ENCODE measurements around the gene CLN5. TPM values are rescaled to one million over a fixed set of nuclear protein-coding genes. Genes with fewer than 3 reads are reported as not detected.

CLN5 gene
- total and polyA plus RNA-seq, 10 of the 15 experiments (the other 5 are each of a cell fraction or from before 2014, with no cell fraction given), result 11.2 to 22.2 (median 13.1) TPM

- CTCF ChIA-PET, result interaction anchor here (1.0 kb wide), 1 partner anchor 25 kb away, joined by 3 read pairs; no protein-coding TSS in a partner anchor
Measured at GRCh38 chr13:77047649-77048343, 55.9 kb downstream of the CLN5 start.

GRCh38 chr13:77048681-77049080 lies 56.8 kb downstream of the CLN5 start:
- in situ Hi-C loops (cut with MboI), result no loop called here
- H2AFZ ChIP-seq (ENCODE audit: control insufficient read depth, low read depth, low read length), result no peak overlapping the region
- RAD21 ChIA-PET (ENCODE audit: unreplicated experiment), result no interaction called here
- no peak overlapping the region for H3K9ac ChIP-seq (ENCODE audit: control insufficient read depth, insufficient read depth, low read length)
- no peaks in the 10 kb centered on the region for H3K9me3 ChIP-seq (replicated peaks; ENCODE audit: control insufficient read depth, insufficient read depth, low read length)
- POLR2A ChIA-PET, result no interaction called here
- DNase-seq (ENCODE audit: low read depth, low spot score) (no peak), FAIRE-seq (no peak), ATAC-seq (no peak)
- SMC1A ChIA-PET (ENCODE audit: uncharacterized antibody, unreplicated experiment), result interaction anchor here (0.6 kb wide), 1 partner anchor 55 kb away, joined by 3 read pairs; no protein-coding TSS in a partner anchor
- no peaks in the 10 kb centered on the region for H4K20me1 ChIP-seq (ENCODE audit: control insufficient read depth, insufficient read depth)
- H3K4me3 ChIP-seq, result no peak overlapping the region
- no peak overlapping the region for H3K4me2 ChIP-seq (ENCODE audit: control insufficient read depth, insufficient read depth)
- no peaks in the 10 kb centered on the region for H3K27me3 ChIP-seq (replicated peaks in 1 of 2; ENCODE audit: control insufficient read depth in 2 of 2, insufficient read depth in 2 of 2, low read length in 1 of 2)
- peaks cover 1 to 22% of the 10 kb centered on the region in 2 experiments for H3K36me3 ChIP-seq (ENCODE audit: control insufficient read depth in 2 of 2, insufficient read depth in 2 of 2, low read length in 1 of 2)
- BruUV-seq (replicated peaks), result TSS peak; percentile 12
- WGBS (ENCODE audit: insufficient coverage, insufficient replicate concordance, low lambda C conversion rate, missing lambda C conversion rate), result 72% methylated on average over 4 of the region's 4 CpGs
- H3K27ac ChIP-seq (ENCODE audit: control insufficient read depth, insufficient read depth), result no peak overlapping the region
- H3K79me2 ChIP-seq (ENCODE audit: control insufficient read depth, insufficient read depth, low read length), result no peaks in the 10 kb centered on the region
- intact Hi-C loops (cut with micrococcal nuclease; ENCODE audit: unreplicated experiment), result no loop called here
- no peak for TF ChIP-seq KAT2A (conservative IDR thresholded peaks at IDR 0.05; ENCODE audit: control insufficient read depth, low read depth, low read length)
- no peak for TF ChIP-seq SP1 (IDR thresholded peaks at IDR 0.05; ENCODE audit: low read depth, low read length)
- no peak for TF ChIP-seq FOXM1 (IDR thresholded peaks at IDR 0.05; ENCODE audit: low read depth, low read length)
- H3K4me1 ChIP-seq (ENCODE audit: control insufficient read depth, insufficient read depth, low read length), result no peaks in the 10 kb centered on the region
- CTCF ChIA-PET, result interaction anchor here (0.8 to 1.0 kb wide), 2 partner anchors 24 to 30 kb away, joined by 3 read pairs; no protein-coding TSS in a partner anchor

More at GRCh38 chr13:77047649-77048343, 55.9 kb downstream of the CLN5 start:
- ChIA-PET SMC1A (ENCODE audit: uncharacterized antibody, unreplicated experiment) (interaction anchor here (0.8 kb wide), 1 partner anchor 12 kb away, joined by 3 read pairs; no protein-coding TSS in a partner anchor), POLR2A (interaction anchor here (0.6 kb wide), 1 partner anchor 22 kb away, joined by 6 read pairs; no protein-coding TSS in a partner anchor), RAD21 (ENCODE audit: unreplicated experiment) (no interaction called here)
- Histone ChIP-seq H3K36me3 (ENCODE audit: control insufficient read depth in 2 of 2, insufficient read depth in 2 of 2, low read length in 1 of 2) (peaks cover 1 to 16% of the 10 kb centered on the region in 2 experiments), H3K9ac (ENCODE audit: control insufficient read depth, insufficient read depth, low read length) (no peak overlapping the region), H3K9me3 (replicated peaks; ENCODE audit: control insufficient read depth, insufficient read depth, low read length) (no peaks in the 10 kb centered on the region), H3K27me3 (replicated peaks in 1 of 2; ENCODE audit: control insufficient read depth in 2 of 2, insufficient read depth in 2 of 2, low read length in 1 of 2) (no peaks in the 10 kb centered on the region), H2AFZ (ENCODE audit: control insufficient read depth, low read depth, low read length) (no peak overlapping the region), H3K79me2 (ENCODE audit: control insufficient read depth, insufficient read depth, low read length) (no peaks in the 10 kb centered on the region), H4K20me1 (ENCODE audit: control insufficient read depth, insufficient read depth) (no peaks in the 10 kb centered on the region), H3K4me1 (ENCODE audit: control insufficient read depth, insufficient read depth, low read length) (no peaks in the 10 kb centered on the region), H3K27ac (ENCODE audit: control insufficient read depth, insufficient read depth) (no peak overlapping the region), H3K4me2 (ENCODE audit: control insufficient read depth, insufficient read depth) (no peak overlapping the region), H3K4me3 (no peak overlapping the region)
- no peak for DNase-seq (ENCODE audit: low read depth, low spot score)
- in situ Hi-C loops (cut with MboI), result no loop called here
- no peak; the same call in 2 of the 3 replicates for ATAC-seq
- TF ChIP-seq POLR2AphosphoS5 (IDR thresholded peaks at IDR 0.05; ENCODE audit: low read length) (0 out of 2 replicates have a peak, but pooled peaks have one; percentile 11), ATF3 (IDR thresholded peaks at IDR 0.05; ENCODE audit: borderline replicate concordance, extremely low read depth, low read depth, low read length) (no peak)
- 96% methylated on average over 8 of the region's 8 CpGs for WGBS (ENCODE audit: insufficient coverage, insufficient replicate concordance, low lambda C conversion rate, missing lambda C conversion rate)
- intact Hi-C loops (cut with micrococcal nuclease; ENCODE audit: unreplicated experiment), result no loop called here
- no peak for FAIRE-seq
- BruUV-seq (replicated peaks), result no TSS peak
